ENCODE results near the gene CBX6. TPM values are rescaled to one million over a fixed set of nuclear protein-coding genes. Genes with fewer than 3 reads are reported as not detected.

Gene CBX6
- total and polyA plus RNA-seq, 12 donors: 21.0 to 151 (median 77.8) TPM

DNA sequence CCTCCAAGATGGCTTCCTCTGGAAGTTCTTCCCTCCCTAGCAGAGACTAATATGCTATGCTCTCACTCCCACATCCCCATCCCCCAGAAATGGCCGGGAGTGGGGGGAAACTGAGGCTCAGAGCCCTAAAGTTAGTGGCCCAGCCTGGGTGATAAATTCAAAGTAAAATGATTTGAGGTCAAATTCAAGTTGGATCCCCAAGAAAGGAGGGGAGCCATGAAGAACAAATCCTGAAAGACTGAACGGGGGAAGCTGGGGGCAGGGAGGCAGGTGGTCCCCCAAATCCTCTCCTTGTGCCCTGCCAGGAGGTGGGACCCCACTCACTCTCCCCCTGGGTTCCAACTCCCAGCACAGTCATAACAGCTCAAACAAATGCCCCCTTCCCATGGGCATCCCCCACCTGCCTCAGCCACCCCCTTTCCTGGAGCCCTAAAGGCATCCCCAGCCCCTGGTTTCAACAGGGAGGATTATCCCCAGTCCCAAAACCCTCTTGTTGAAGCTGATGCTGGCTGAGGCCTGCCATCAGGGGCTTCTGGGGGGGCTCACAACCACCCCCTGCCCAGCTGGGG lies 1.1 kb downstream of the CBX6 start:
- peak overlapping the region; percentile 39 to 99 (median 80) for H3K27ac ChIP-seq
- TF ChIP-seq, protein P1, sequence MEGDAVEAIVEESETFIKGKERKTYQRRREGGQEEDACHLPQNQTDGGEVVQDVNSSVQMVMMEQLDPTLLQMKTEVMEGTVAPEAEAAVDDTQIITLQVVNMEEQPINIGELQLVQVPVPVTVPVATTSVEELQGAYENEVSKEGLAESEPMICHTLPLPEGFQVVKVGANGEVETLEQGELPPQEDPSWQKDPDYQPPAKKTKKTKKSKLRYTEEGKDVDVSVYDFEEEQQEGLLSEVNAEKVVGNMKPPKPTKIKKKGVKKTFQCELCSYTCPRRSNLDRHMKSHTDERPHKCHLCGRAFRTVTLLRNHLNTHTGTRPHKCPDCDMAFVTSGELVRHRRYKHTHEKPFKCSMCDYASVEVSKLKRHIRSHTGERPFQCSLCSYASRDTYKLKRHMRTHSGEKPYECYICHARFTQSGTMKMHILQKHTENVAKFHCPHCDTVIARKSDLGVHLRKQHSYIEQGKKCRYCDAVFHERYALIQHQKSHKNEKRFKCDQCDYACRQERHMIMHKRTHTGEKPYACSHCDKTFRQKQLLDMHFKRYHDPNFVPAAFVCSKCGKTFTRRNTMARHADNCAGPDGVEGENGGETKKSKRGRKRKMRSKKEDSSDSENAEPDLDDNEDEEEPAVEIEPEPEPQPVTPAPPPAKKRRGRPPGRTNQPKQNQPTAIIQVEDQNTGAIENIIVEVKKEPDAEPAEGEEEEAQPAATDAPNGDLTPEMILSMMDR (IDR thresholded peaks at IDR 0.05): no peak
- TF ChIP-seq POLR2A (IDR thresholded peaks at IDR 0.05): no peak
- H3K27me3 ChIP-seq: no peaks in the 10 kb centered on the region
- DNase-seq: peak in 1 of 7 donors; percentile 54
- intact Hi-C loops (cut with DNase I): loop anchor here (5.0 to 10.0 kb wide), 2 partner anchors 51 to 54 kb away; no protein-coding TSS in a partner anchor
- no peaks in the 10 kb centered on the region for H3K9me3 ChIP-seq (replicated peaks in 1 of 3)
- peaks cover 17 to 53% of the 10 kb centered on the region in 2 donors for H3K4me1 ChIP-seq (replicated peaks in 1 of 2)
- H3K4me3 ChIP-seq: peak overlapping the region in 3 of 4 donors; percentile 25 to 86 (median 67)
- 13 to 25% (median 23%) methylated on average over 2 of the region's 2 CpGs for WGBS, 4 donors
- H3K36me3 ChIP-seq (replicated peaks in 1 of 2): peaks cover 0 to 28% of the 10 kb centered on the region in 2 donors

DNA sequence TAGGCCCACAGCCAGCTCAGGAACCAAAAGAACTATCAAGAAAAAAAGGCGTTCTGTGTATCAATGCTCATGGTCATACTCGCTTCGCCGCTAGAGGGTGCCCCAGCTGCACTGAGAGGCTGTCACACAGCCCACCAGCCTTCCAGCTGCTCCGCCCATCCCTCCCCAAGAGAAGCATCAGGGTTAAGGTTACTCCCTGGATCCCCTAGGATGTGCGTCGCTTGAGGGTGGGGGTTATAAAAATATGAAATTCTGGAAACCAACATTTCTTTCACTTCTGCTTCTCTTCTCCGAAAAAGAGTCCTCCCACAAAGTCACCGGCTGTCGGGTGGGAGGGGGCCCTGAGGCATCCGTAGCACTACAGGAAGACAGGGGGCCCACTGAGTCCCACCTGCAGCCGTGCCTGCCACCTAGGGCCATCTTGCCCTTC lies 1.7 kb downstream of the CBX6 start:
- TF ChIP-seq POLR2A (IDR thresholded peaks at IDR 0.05): no peak
- TF ChIP-seq, protein P1 (IDR thresholded peaks at IDR 0.05): peak; percentile 82 to 93 (median 90)
- Histone ChIP-seq H3K9me3 (replicated peaks in 1 of 3) (no peaks in the 10 kb centered on the region), H3K27me3 (no peaks in the 10 kb centered on the region), H3K27ac (peak overlapping the region in 4 of 5 donors; percentile 78 to 99 (median 90)), H3K4me3 (peak overlapping the region in 2 of 4 donors; percentile 6 to 86), H3K4me1 (replicated peaks in 1 of 2) (peaks cover 18 to 58% of the 10 kb centered on the region in 2 donors), H3K36me3 (replicated peaks in 1 of 2) (peaks cover 0 to 34% of the 10 kb centered on the region in 2 donors)
- 1 to 4% (median 4%) methylated on average over 12 of the region's 12 CpGs for WGBS, 4 donors
- DNase-seq: peak; percentile 86 to 96 (median 92)
- intact Hi-C loops (cut with DNase I): loop anchor here (5.0 to 10.0 kb wide), 2 partner anchors 52 to 54 kb away; no protein-coding TSS in a partner anchor

DNA sequence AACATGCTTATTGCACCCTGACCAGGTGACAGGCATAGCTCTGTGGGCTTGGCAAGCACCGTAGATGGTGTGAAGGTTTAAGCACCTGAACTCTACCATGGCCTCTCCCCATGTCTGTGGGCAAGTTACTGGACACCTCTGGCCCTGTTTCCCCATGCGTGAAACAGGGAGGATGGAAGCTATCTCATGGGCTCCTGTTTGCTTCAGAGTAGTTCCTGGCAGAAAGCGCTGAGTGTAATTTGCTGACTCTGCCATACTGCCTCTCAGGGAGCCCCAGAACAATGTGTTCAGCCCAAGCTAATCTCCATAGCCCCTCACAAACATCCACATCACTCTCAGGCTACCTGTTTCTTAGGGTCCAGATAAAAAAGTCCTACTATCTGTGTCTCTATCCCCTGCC lies 2.4 kb downstream of the CBX6 start:
- no peak overlapping the region for H3K4me3 ChIP-seq
- H3K4me1 ChIP-seq (replicated peaks in 1 of 2): peaks cover 23 to 65% of the 10 kb centered on the region in 2 donors
- TF ChIP-seq, protein P1 (IDR thresholded peaks at IDR 0.05): no peak
- no peak for TF ChIP-seq POLR2A (IDR thresholded peaks at IDR 0.05)
- 73 to 83% (median 75%) methylated on average over 2 to 3 of the region's 3 CpGs for WGBS, 4 donors
- intact Hi-C loops (cut with DNase I): loop anchor here (5.0 to 10.0 kb wide), 8 partner anchors 53 to 265 kb away; no protein-coding TSS in a partner anchor
- DNase-seq: peak in 4 of 7 donors; percentile 8 to 52 (median 18)
- peaks cover 0 to 37% of the 10 kb centered on the region in 2 donors for H3K36me3 ChIP-seq (replicated peaks in 1 of 2)
- H3K27ac ChIP-seq: peak overlapping the region in 1 of 5 donors; percentile 99
- H3K9me3 ChIP-seq (replicated peaks in 1 of 3): no peaks in the 10 kb centered on the region
- no peaks in the 10 kb centered on the region for H3K27me3 ChIP-seq

- WGBS, 4 donors: 6 to 22% (median 10%) methylated on average over 3 to 8 of the region's 8 CpGs
Observed at GRCh38 chr22:38868886-38869381, 3.1 kb downstream of the CBX6 start.

More at GRCh38 chr22:38868886-38869381, 3.1 kb downstream of the CBX6 start:
- H3K4me1 ChIP-seq (replicated peaks in 1 of 2): peaks cover 27 to 72% of the 10 kb centered on the region in 2 donors
- no peak overlapping the region for H3K27ac ChIP-seq
- no peak overlapping the region for H3K4me3 ChIP-seq
- peak; percentile 81 to 91 (median 86) for DNase-seq
- no peaks in the 10 kb centered on the region for H3K27me3 ChIP-seq
- TF ChIP-seq POLR2A (IDR thresholded peaks at IDR 0.05): no peak
- TF ChIP-seq, protein P1 (IDR thresholded peaks at IDR 0.05): peak; percentile 70 to 92 (median 89)
- intact Hi-C loops (cut with DNase I): loop anchor here (5.0 to 10.0 kb wide), 6 partner anchors 97 to 266 kb away; no protein-coding TSS in a partner anchor
- H3K9me3 ChIP-seq (replicated peaks in 1 of 3): no peaks in the 10 kb centered on the region
- H3K36me3 ChIP-seq (replicated peaks in 1 of 2): peaks cover 0 to 37% of the 10 kb centered on the region in 2 donors

Data from adrenal gland (tissue), 12 donors.